ENCODE results near the gene SEMA3C. TPM values are rescaled to one million over a fixed set of nuclear protein-coding genes. Genes with fewer than 3 reads are reported as not detected.

SEMA3C gene
- total RNA-seq, 1 donor from 2014 or later: 148 TPM

DNA sequence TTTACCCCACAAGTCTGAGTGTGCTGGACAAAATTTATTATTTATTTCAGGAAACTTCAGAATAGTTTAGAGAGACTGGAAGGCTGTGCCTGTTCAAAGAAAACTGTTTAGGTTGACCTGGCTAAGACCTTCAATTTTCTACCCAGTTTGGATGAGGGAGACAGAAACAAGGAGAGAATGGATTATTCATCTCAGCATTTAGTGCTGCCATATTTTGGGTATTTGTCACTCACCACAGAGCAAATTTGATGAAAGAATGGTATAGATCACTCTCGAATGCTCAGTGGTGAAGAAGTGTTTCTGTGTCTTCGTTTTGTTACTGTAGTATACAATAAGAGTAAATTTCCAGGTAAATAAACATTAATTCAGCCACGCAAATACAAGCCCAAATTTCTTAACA, 71.8 kb downstream of the SEMA3C start:
- Histone ChIP-seq H3K4me3 (ENCODE audit: insufficient read depth, low read depth, low read length) (no peak overlapping the region), H2AFZ (ENCODE audit: low read depth, low read length) (no peak overlapping the region), H3K4me2 (ENCODE audit: low read length) (peak overlapping the region; percentile 9), H3K36me3 (ENCODE audit: insufficient read depth, low read length) (no peaks in the 10 kb centered on the region), H4K20me1 (ENCODE audit: insufficient read depth, low read length) (no peaks in the 10 kb centered on the region), H3K27me3 (ENCODE audit: insufficient read depth, low read length) (no peaks in the 10 kb centered on the region), H3K79me2 (ENCODE audit: insufficient read depth, low read length) (peaks cover 29% of the 10 kb centered on the region), H3K9ac (ENCODE audit: low read length) (no peak overlapping the region), H3K4me1 (ENCODE audit: insufficient read depth, low read length) (peaks cover 11% of the 10 kb centered on the region), H3K27ac (ENCODE audit: low read depth, low read length) (no peak overlapping the region), H3K9me3 (ENCODE audit: insufficient read depth, low read depth, low read length) (no peaks in the 10 kb centered on the region)
- H3K4me1 Mint-ChIP-seq (ENCODE audit: low read depth, unreplicated experiment): peaks cover 59% of the 10 kb centered on the region
- no peaks in the 10 kb centered on the region for H3K36me3 Mint-ChIP-seq (ENCODE audit: low read depth, unreplicated experiment)
- DNase-seq (ENCODE audit: low read depth) (peak; percentile 54), FAIRE-seq (no peak)
- H3K4me3 Mint-ChIP-seq (ENCODE audit: unreplicated experiment): no peak overlapping the region
- H3K27ac Mint-ChIP-seq (ENCODE audit: unreplicated experiment): no peak overlapping the region
- H3K27me3 Mint-ChIP-seq (ENCODE audit: low read depth, unreplicated experiment): no peaks in the 10 kb centered on the region
- TF ChIP-seq EZH2 (IDR thresholded peaks at IDR 0.05; ENCODE audit: insufficient read depth, low read length): no peak
- TF ChIP-seq, protein P1, sequence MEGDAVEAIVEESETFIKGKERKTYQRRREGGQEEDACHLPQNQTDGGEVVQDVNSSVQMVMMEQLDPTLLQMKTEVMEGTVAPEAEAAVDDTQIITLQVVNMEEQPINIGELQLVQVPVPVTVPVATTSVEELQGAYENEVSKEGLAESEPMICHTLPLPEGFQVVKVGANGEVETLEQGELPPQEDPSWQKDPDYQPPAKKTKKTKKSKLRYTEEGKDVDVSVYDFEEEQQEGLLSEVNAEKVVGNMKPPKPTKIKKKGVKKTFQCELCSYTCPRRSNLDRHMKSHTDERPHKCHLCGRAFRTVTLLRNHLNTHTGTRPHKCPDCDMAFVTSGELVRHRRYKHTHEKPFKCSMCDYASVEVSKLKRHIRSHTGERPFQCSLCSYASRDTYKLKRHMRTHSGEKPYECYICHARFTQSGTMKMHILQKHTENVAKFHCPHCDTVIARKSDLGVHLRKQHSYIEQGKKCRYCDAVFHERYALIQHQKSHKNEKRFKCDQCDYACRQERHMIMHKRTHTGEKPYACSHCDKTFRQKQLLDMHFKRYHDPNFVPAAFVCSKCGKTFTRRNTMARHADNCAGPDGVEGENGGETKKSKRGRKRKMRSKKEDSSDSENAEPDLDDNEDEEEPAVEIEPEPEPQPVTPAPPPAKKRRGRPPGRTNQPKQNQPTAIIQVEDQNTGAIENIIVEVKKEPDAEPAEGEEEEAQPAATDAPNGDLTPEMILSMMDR (IDR thresholded peaks at IDR 0.05; ENCODE audit: insufficient read depth, low read depth, low read length): no peak
- H3K9me3 Mint-ChIP-seq (ENCODE audit: unreplicated experiment): no peaks in the 10 kb centered on the region

DNA sequence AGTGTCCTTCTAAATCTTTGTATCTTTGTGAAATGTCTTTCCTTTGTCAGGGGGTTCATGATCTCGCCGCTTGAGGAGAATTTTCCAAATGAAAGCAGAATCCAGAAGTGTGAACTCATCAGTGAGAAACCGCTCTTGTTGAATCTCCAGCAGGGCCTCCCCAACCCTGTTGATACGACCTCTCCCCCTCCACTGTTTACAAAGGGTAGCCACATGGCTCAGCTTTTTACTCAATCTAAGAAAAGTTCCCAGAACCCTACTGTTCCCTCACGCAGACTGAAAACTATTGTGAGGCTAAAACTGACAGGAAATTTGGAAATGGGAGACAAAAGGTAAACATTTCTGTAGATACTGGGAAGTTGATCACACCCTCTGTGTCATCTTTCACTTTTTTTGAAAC, 73.9 kb downstream of the SEMA3C start:
- Histone ChIP-seq H3K36me3 (ENCODE audit: insufficient read depth, low read length) (no peaks in the 10 kb centered on the region), H4K20me1 (ENCODE audit: insufficient read depth, low read length) (peaks cover 2% of the 10 kb centered on the region), H3K4me1 (ENCODE audit: insufficient read depth, low read length) (peaks cover 16% of the 10 kb centered on the region), H3K27ac (ENCODE audit: low read depth, low read length) (peak overlapping the region; percentile 14), H3K4me3 (ENCODE audit: insufficient read depth, low read depth, low read length) (no peak overlapping the region), H3K4me2 (ENCODE audit: low read length) (peak overlapping the region; percentile 5), H2AFZ (ENCODE audit: low read depth, low read length) (no peak overlapping the region), H3K9ac (ENCODE audit: low read length) (no peak overlapping the region), H3K79me2 (ENCODE audit: insufficient read depth, low read length) (peaks cover 28% of the 10 kb centered on the region), H3K27me3 (ENCODE audit: insufficient read depth, low read length) (no peaks in the 10 kb centered on the region), H3K9me3 (ENCODE audit: insufficient read depth, low read depth, low read length) (no peaks in the 10 kb centered on the region)
- TF ChIP-seq, protein P1 (IDR thresholded peaks at IDR 0.05; ENCODE audit: insufficient read depth, low read depth, low read length): no peak
- TF ChIP-seq EZH2 (IDR thresholded peaks at IDR 0.05; ENCODE audit: insufficient read depth, low read length): no peak
- Mint-ChIP-seq H3K9me3 (ENCODE audit: unreplicated experiment) (no peaks in the 10 kb centered on the region), H3K27me3 (ENCODE audit: low read depth, unreplicated experiment) (no peaks in the 10 kb centered on the region), H3K4me3 (ENCODE audit: unreplicated experiment) (no peak overlapping the region), H3K27ac (ENCODE audit: unreplicated experiment) (peak overlapping the region; percentile 60), H3K36me3 (ENCODE audit: low read depth, unreplicated experiment) (no peaks in the 10 kb centered on the region), H3K4me1 (ENCODE audit: low read depth, unreplicated experiment) (peaks cover 63% of the 10 kb centered on the region)
- FAIRE-seq (no peak), DNase-seq (ENCODE audit: low read depth) (no peak)

- H3K27ac Mint-ChIP-seq (ENCODE audit: unreplicated experiment): no peak overlapping the region
- no peak overlapping the region for H3K4me3 Mint-ChIP-seq (ENCODE audit: unreplicated experiment)
- Histone ChIP-seq H3K4me2 (ENCODE audit: low read length) (no peak overlapping the region), H2AFZ (ENCODE audit: low read depth, low read length) (no peak overlapping the region), H3K4me1 (ENCODE audit: insufficient read depth, low read length) (peaks cover 16% of the 10 kb centered on the region), H4K20me1 (ENCODE audit: insufficient read depth, low read length) (peaks cover 2% of the 10 kb centered on the region), H3K4me3 (ENCODE audit: insufficient read depth, low read depth, low read length) (no peak overlapping the region), H3K79me2 (ENCODE audit: insufficient read depth, low read length) (peaks cover 38% of the 10 kb centered on the region), H3K27me3 (ENCODE audit: insufficient read depth, low read length) (no peaks in the 10 kb centered on the region), H3K27ac (ENCODE audit: low read depth, low read length) (no peak overlapping the region), H3K9ac (ENCODE audit: low read length) (no peak overlapping the region), H3K9me3 (ENCODE audit: insufficient read depth, low read depth, low read length) (no peaks in the 10 kb centered on the region), H3K36me3 (ENCODE audit: insufficient read depth, low read length) (no peaks in the 10 kb centered on the region)
- no peaks in the 10 kb centered on the region for H3K9me3 Mint-ChIP-seq (ENCODE audit: unreplicated experiment)
- no peaks in the 10 kb centered on the region for H3K27me3 Mint-ChIP-seq (ENCODE audit: low read depth, unreplicated experiment)
- DNase-seq (ENCODE audit: low read depth): peak; percentile 53
- H3K36me3 Mint-ChIP-seq (ENCODE audit: low read depth, unreplicated experiment): peaks cover 1% of the 10 kb centered on the region
- H3K4me1 Mint-ChIP-seq (ENCODE audit: low read depth, unreplicated experiment): peaks cover 58% of the 10 kb centered on the region
- TF ChIP-seq, protein P1 (IDR thresholded peaks at IDR 0.05; ENCODE audit: insufficient read depth, low read depth, low read length): no peak
- TF ChIP-seq EZH2 (IDR thresholded peaks at IDR 0.05; ENCODE audit: insufficient read depth, low read length): no peak
- no peak for FAIRE-seq
Measured at GRCh38 chr7:80843018-80843677, 75.7 kb downstream of the SEMA3C start.
